Left forelimb (tissue), 1 donor: Measurements from ENCODE around the gene APBA2.
"Not testable (repeated sequence)": the region's sequence is repeated elsewhere in the genome, so short reads cannot be mapped to it uniquely, and the experiment has no call there.

Experiments
- DNase-seq: peaks from one replicate; pipeline ENCODE4 v3.0.0-alpha.2; 2018; ENCODE audit warnings: low spot score

Gene APBA2

DNA sequence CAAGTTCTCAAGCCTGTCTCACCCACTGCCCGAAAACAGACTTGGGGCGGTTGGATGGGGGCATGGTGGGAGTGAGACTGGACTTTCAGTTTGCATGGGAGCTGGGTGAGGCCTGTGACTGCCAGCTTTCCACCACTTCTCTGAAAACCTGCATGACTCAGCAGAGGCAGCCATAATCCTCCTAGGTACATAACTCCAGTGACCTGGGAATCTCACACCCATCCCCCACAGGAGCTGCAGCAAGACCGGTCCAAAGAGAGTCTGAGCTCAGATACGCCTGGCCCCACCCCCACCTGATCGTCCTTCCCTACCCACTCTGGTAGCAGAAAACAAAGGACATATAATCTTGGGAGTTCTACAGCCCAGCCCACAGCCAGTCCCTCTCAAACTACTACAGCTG lies 276.6 kb downstream of the APBA2 start:
- no peak for DNase-seq

DNA sequence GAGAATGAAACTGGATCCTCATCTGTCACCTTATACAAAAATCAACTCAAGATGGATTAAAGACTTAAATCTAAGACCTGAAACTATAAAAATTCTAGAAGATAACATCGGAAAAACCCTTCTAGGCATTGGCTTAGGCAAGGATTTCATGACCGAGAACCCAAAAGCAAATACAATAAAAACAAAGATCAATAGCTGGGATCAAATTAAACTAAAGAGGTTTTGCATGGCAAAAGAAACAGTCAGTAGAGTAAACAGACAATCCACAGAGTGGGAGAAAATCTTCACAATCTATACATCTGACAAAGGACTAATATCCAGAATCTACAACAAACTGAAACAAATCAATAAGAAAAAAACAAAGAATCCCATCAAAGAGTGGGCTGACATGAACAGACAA lies 281.3 kb downstream of the APBA2 start:
- not testable (repeated sequence) for DNase-seq
